Prostate gland (tissue), 2 donors: Measurements from ENCODE around the gene LSS. TPM values are rescaled to one million over a fixed set of nuclear protein-coding genes. Genes with fewer than 3 reads are reported as not detected.

Source experiments
- DNase-seq: peaks from one replicate; pipeline ENCODE4 v3.0.0-alpha.2; 2019; ENCODE audit warnings: low spot score
- H3K27ac ChIP-seq, 2 donors: fragments of 200-600 bp; sonication (generic); 2 replicates each; pipeline ENCODE4 v1.5.1; 2017 to 2019
- H3K27me3 ChIP-seq: fragments of 200-600 bp; sonication (generic); replicated peaks from 2 replicates; pipeline ENCODE4 v1.5.1; 2019; ENCODE audit not compliant: insufficient read depth
- H3K36me3 ChIP-seq, 2 donors: fragments of 200-600 bp; sonication (generic); 1 replicate in 1 of 2; 2 replicates in 1 of 2; pipeline versions ENCODE4 v1.5.1 to v1.8.1; 2017 to 2019
- H3K4me1 ChIP-seq: fragments of 200-600 bp; sonication (generic); replicated peaks from 2 replicates; pipeline ENCODE4 v1.5.1; 2019
- H3K4me3 ChIP-seq, 2 donors: fragments of 200-600 bp; sonication (generic); 2 replicates each; pipeline ENCODE4 v1.5.1; 2017 to 2019
- H3K9me3 ChIP-seq: fragments of 200-600 bp; sonication (generic); 2 replicates; pipeline ENCODE4 v1.5.1; 2017
- POLR2A ChIP-seq: fragments of 450-650 bp; IDR thresholded peaks from one replicate; pipeline ENCODE4 v1.6.1; 2016; ENCODE audit warnings: antibody characterized with exemption, mild to moderate bottlenecking
- POLR2AphosphoS5 ChIP-seq: sonication (generic); formaldehyde crosslinking; IDR thresholded peaks from one replicate; pipeline ENCODE4 v1.6.1; 2017; ENCODE audit warnings: antibody characterized with exemption
- WGBS: methylation state at CpG from one replicate; pipeline ENCODE4 v1.1.5; 2018; 5-methylcytosine and 5-hydroxymethylcytosine counted together
- intact Hi-C: fragments of 100-400 bp; cut with DNase I; formaldehyde crosslinking; loops from one replicate; pipeline ENCODE4 v1.14.2; 2022
- total RNA-seq, 2 donors: library from RNA; depleted of rRNA; stranded (reverse); fragments of >200 nt; gene quantifications; one replicate each; pipeline ENCODE4 v1.1.0, GENCODE V29; 2016
- TF ChIP-seq, protein P1 (sequence below), 4 experiments: fragments of 200-600 bp in 2 of 4; fragments of 450-650 bp in 2 of 4; sonication (generic) in 2 of 4; IDR thresholded peaks; 1 replicate in 3 of 4; 2 replicates in 1 of 4; pipeline ENCODE4 v1.5.1; 2016 to 2019; ENCODE audit warnings: antibody characterized with exemption in 4 of 4, mild to moderate bottlenecking in 2 of 4, moderate library complexity in 2 of 4

The LSS gene
- total RNA-seq, 2 donors from 2014 or later = 95.5 to 145 TPM

DNA sequence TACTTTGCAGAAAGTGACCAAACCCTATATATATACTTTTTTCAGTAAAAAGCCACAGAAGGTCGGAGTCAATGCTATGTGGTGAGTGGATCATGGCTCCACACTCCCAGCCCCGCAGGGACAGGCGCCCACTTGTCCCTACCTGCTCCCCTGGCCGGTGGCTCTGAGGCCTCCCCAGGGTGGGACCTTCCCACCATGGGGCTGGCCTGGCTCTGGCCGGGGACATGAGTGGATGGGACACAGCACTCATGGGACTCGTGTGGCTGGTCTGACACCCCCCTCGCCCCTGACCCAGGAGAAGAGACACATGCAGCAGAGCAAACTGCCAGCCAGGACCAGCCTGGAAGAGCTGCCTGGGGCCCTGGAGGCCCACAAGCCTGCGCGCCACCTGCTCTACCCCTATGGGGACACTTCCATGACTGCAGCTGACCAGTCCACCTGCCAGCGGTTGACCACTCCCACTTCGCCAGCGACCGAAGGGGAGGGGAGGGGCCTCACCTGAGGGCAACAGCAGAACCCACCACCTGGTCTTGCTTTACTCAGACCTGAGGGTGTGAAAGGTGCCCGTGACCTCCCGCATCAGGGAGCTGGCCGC lies 46.5 kb downstream of the LSS start:
- H3K27ac ChIP-seq = peak overlapping the region in 1 of 2 donors; percentile 57
- TF ChIP-seq POLR2A = no peak
- TF ChIP-seq POLR2AphosphoS5 = no peak
- TF ChIP-seq, protein P1, sequence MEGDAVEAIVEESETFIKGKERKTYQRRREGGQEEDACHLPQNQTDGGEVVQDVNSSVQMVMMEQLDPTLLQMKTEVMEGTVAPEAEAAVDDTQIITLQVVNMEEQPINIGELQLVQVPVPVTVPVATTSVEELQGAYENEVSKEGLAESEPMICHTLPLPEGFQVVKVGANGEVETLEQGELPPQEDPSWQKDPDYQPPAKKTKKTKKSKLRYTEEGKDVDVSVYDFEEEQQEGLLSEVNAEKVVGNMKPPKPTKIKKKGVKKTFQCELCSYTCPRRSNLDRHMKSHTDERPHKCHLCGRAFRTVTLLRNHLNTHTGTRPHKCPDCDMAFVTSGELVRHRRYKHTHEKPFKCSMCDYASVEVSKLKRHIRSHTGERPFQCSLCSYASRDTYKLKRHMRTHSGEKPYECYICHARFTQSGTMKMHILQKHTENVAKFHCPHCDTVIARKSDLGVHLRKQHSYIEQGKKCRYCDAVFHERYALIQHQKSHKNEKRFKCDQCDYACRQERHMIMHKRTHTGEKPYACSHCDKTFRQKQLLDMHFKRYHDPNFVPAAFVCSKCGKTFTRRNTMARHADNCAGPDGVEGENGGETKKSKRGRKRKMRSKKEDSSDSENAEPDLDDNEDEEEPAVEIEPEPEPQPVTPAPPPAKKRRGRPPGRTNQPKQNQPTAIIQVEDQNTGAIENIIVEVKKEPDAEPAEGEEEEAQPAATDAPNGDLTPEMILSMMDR (IDR thresholded peaks at IDR 0.05) = no peak
- no peaks in the 10 kb centered on the region for H3K27me3 ChIP-seq
- H3K36me3 ChIP-seq = no peaks in the 10 kb centered on the region
- H3K9me3 ChIP-seq = no peaks in the 10 kb centered on the region
- no peaks in the 10 kb centered on the region for H3K4me1 ChIP-seq
- WGBS = 84% methylated on average over 15 of the region's 16 CpGs
- intact Hi-C loops = loop anchor here (5.0 kb wide), 1 partner anchor 40 kb away; no protein-coding TSS in a partner anchor
- no peak overlapping the region for H3K4me3 ChIP-seq
- no peak for DNase-seq

DNA sequence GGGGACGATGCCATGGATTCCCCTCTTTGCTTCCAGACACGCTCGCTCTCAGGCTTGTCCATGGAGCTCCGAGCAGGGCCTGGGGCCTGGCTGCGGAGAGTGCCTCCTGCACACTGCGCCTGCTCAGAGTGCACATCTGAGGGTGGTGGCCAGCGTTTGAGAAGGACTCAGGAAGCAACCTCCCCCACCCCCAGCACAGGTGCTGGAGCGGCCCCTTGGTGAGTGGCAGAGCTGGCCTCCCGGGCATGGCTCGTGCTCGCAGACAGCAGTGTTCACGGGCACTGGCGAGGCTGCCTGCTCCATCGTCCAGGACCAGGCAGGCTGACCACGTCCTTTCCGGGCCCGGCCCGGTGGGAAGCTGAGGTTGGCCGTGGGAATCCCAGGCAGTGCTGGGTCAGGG lies 47.1 kb downstream of the LSS start:
- intact Hi-C loops = loop anchor here (5.0 kb wide), 1 partner anchor 39 kb away; no protein-coding TSS in a partner anchor
- no peak for DNase-seq
- H3K36me3 ChIP-seq = no peaks in the 10 kb centered on the region

DNA sequence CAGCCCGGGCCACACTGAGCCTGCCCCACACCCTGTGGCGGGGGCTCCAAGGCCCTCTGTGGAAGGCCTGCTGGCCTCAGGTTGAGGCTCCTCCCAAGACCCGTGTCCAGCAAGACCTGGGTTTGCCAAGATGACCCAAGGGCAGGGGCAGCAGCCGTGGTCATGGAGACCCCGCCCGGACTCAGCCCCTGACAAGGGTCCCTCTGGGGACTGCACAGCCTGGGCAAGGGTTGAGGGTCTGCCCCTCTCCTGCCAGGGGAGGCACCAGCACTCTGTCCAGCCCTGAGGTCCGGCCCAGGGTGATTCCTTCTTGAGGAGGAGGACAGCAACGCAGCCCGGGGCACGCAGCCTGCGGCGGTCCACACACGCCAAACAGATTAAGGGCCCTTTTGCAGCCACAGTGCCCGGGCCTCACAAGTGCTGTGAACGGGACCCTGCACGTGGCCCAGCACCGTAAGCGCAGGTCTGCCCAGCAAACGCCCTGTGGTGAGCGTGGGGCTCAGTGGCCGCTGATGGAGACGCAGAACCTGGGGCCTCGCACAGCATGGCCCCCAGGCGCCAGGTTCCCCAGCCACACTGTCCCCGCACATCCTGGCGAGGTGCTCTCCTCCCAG lies 47.7 kb downstream of the LSS start:
- Histone ChIP-seq H3K9me3 (no peaks in the 10 kb centered on the region), H3K36me3 (no peaks in the 10 kb centered on the region)
- intact Hi-C loops = loop anchor here (5.0 kb wide), 1 partner anchor 39 kb away; no protein-coding TSS in a partner anchor

More for the DNA sequence above, 47.1 kb downstream of the LSS start:
- H3K4me1 ChIP-seq = no peaks in the 10 kb centered on the region
- no peaks in the 10 kb centered on the region for H3K27me3 ChIP-seq
- H3K27ac ChIP-seq = peak overlapping the region in 1 of 2 donors; percentile 57
- WGBS = 92% methylated on average over 18 of the region's 19 CpGs
- H3K9me3 ChIP-seq = no peaks in the 10 kb centered on the region
- TF ChIP-seq POLR2A (no peak), POLR2AphosphoS5 (no peak)
- TF ChIP-seq, protein P1 (IDR thresholded peaks at IDR 0.05) = no peak
- no peak overlapping the region for H3K4me3 ChIP-seq

DNA sequence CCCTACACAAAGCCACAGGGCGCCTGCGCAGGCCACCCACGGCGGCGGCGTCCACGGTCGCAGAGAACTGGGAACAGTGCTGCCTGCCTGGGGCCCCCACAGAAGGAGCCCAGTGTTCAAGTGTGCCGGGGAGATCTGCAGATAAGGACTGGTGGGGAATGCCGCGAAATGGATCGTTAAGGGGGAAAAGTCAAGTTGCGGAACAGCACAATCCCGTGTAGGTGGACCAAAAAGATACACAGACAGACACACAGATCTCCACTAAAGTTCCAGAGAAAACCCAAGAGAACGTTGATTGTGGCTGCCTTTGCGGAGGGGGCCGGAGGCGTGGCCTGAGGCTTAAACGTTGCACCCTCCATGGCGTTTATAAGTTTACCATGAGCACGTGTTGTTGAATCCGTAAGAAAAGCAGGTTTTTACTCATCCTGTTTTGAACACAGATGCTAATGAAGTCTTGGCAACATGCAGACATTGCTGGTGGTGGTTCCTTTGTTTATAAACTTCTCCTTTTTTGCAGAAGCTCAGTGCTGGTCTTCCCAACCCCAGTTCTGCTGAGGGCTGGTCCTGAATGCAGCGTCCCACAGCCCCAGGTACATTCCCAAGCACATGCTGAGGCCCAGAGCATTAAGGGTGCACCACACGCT lies 48.4 kb downstream of the LSS start:
- Histone ChIP-seq H3K4me3 (no peak overlapping the region), H3K27ac (peak overlapping the region in 1 of 2 donors; percentile 57), H3K36me3 (no peaks in the 10 kb centered on the region), H3K4me1 (no peaks in the 10 kb centered on the region), H3K27me3 (no peaks in the 10 kb centered on the region), H3K9me3 (no peaks in the 10 kb centered on the region)
- WGBS = 47% methylated on average over 24 of the region's 24 CpGs
- intact Hi-C loops = loop anchor here (5.0 kb wide), 1 partner anchor 38 kb away; no protein-coding TSS in a partner anchor
- TF ChIP-seq, protein P1 (IDR thresholded peaks at IDR 0.05) = no peak
- TF ChIP-seq POLR2AphosphoS5 = no peak
- no peak for TF ChIP-seq POLR2A
- no peak for DNase-seq

More for the DNA sequence above, 47.7 kb downstream of the LSS start:
- WGBS = 81% methylated on average over 22 of the region's 26 CpGs
- no peak for DNase-seq
- TF ChIP-seq POLR2A = no peak
- TF ChIP-seq, protein P1 (IDR thresholded peaks at IDR 0.05) = no peak
- no peak for TF ChIP-seq POLR2AphosphoS5
- peak overlapping the region in 1 of 2 donors; percentile 57 for H3K27ac ChIP-seq
- H3K4me1 ChIP-seq = no peaks in the 10 kb centered on the region
- no peak overlapping the region for H3K4me3 ChIP-seq
- H3K27me3 ChIP-seq = no peaks in the 10 kb centered on the region
